Gastroesophageal sphincter (tissue), 4 donors: ENCODE results near the gene NEU1. TPM values are rescaled to one million over a fixed set of nuclear protein-coding genes. Genes with fewer than 3 reads are reported as not detected.

Source experiments
- ATAC-seq: fragments of 150-250 bp; one replicate; pipeline ENCODE4 v1.9.1; 2016; ENCODE audit warnings: mild to moderate bottlenecking, moderate library complexity
- H3K27ac ChIP-seq, 4 donors: fragments of 200-600 bp; sonication (generic) in 3 of 4; 1 replicate in 3 of 4; 2 replicates in 1 of 4; pipeline ENCODE4 v1.5.1; 2016 to 2019
- H3K27me3 ChIP-seq: fragments of 200-600 bp; sonication (generic); one replicate; pipeline ENCODE4 v1.5.1; 2019
- H3K36me3 ChIP-seq, 2 donors: fragments of 200-600 bp; sonication (generic); one replicate each; pipeline ENCODE4 v1.5.1; 2019; ENCODE audit warnings: control low read depth in 1 of 2
- H3K4me1 ChIP-seq, 3 donors: fragments of 200-600 bp; sonication (generic); 1 replicate in 2 of 3; 2 replicates in 1 of 3; pipeline ENCODE4 v1.5.1; 2016 to 2019; ENCODE audit warnings: control low read depth in 2 of 3
- H3K4me3 ChIP-seq, 2 donors: fragments of 200-600 bp; sonication (generic); one replicate each; pipeline ENCODE4 v1.5.1; 2019; ENCODE audit warnings: mild to moderate bottlenecking in 1 of 2, moderate library complexity in 1 of 2
- H3K9me3 ChIP-seq, 3 donors: fragments of 200-600 bp; sonication (generic); one replicate each; pipeline ENCODE4 v1.5.1; 2017 to 2019; ENCODE audit warnings: control low read depth in 2 of 3
- EP300 ChIP-seq: sonication (generic); formaldehyde crosslinking; IDR thresholded peaks from one replicate; pipeline ENCODE4 v1.6.1; 2017; ENCODE audit warnings: antibody characterized with exemption, mild to moderate bottlenecking
- POLR2A ChIP-seq, 2 donors: fragments of 450-650 bp; IDR thresholded peaks; one replicate each; pipeline ENCODE4 v1.6.1; 2017; ENCODE audit warnings: antibody characterized with exemption in 2 of 2, mild to moderate bottlenecking in 2 of 2, moderate library complexity in 1 of 2
- POLR2AphosphoS5 ChIP-seq: sonication (generic); formaldehyde crosslinking; IDR thresholded peaks from one replicate; pipeline ENCODE4 v1.6.1; 2017; ENCODE audit warnings: antibody characterized with exemption
- WGBS, 2 donors: methylation state at CpG; one replicate each; pipeline ENCODE4 v1.1.5; 2018; ENCODE audit warnings: low coverage in 1 of 2; 5-methylcytosine and 5-hydroxymethylcytosine counted together
- total RNA-seq, 4 donors: library from RNA; depleted of rRNA; stranded (reverse); fragments of >200 nt; gene quantifications; one replicate each; pipeline ENCODE4 v1.1.0, GENCODE V29; 2016
- TF ChIP-seq, protein P1 (sequence below), 4 experiments: fragments of 200-600 bp in 2 of 4; fragments of 450-650 bp in 2 of 4; sonication (generic) in 1 of 4; IDR thresholded peaks; one replicate each; pipeline ENCODE4 v1.5.1; 2017 to 2019; ENCODE audit warnings: antibody characterized with exemption in 4 of 4, mild to moderate bottlenecking in 2 of 4, moderate library complexity in 2 of 4

NEU1 gene
- total RNA-seq, 4 donors from 2014 or later, result 28.2 to 39.1 (median 30.5) TPM

DNA sequence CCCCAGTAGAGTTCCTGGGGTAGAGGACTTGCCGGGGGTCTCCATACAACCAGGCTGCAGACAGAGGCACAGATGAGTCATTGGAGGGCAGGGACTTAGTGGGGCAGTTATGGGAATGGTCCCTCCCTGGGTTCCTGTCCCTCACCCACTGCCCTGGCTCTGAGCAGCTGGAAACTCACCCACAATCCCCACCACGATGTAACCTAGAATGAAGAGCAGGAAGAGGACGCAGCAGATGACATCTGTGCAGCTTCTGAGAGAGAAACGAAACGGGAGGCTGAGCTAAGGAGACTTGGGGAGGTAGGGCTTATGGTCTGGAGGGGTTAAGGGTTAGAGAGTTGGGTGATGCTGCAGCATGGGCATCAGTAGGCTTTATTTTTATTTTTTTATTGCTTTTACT, 13.3 kb upstream of the NEU1 start:
- Histone ChIP-seq H3K27ac (no peak overlapping the region), H3K27me3 (peaks cover 7% of the 10 kb centered on the region), H3K4me3 (no peak overlapping the region), H3K9me3 (no peaks in the 10 kb centered on the region), H3K4me1 (no peaks in the 10 kb centered on the region), H3K36me3 (peaks cover 0 to 15% of the 10 kb centered on the region in 2 donors)
- TF ChIP-seq POLR2A (IDR thresholded peaks at IDR 0.05) (no peak), EP300 (no peak), POLR2AphosphoS5 (no peak)
- TF ChIP-seq, protein P1, sequence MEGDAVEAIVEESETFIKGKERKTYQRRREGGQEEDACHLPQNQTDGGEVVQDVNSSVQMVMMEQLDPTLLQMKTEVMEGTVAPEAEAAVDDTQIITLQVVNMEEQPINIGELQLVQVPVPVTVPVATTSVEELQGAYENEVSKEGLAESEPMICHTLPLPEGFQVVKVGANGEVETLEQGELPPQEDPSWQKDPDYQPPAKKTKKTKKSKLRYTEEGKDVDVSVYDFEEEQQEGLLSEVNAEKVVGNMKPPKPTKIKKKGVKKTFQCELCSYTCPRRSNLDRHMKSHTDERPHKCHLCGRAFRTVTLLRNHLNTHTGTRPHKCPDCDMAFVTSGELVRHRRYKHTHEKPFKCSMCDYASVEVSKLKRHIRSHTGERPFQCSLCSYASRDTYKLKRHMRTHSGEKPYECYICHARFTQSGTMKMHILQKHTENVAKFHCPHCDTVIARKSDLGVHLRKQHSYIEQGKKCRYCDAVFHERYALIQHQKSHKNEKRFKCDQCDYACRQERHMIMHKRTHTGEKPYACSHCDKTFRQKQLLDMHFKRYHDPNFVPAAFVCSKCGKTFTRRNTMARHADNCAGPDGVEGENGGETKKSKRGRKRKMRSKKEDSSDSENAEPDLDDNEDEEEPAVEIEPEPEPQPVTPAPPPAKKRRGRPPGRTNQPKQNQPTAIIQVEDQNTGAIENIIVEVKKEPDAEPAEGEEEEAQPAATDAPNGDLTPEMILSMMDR (IDR thresholded peaks at IDR 0.05), result no peak
- no peak for ATAC-seq
- 50 to 93% methylated on average over 4 to 5 of the region's 5 CpGs for WGBS, 2 donors

DNA sequence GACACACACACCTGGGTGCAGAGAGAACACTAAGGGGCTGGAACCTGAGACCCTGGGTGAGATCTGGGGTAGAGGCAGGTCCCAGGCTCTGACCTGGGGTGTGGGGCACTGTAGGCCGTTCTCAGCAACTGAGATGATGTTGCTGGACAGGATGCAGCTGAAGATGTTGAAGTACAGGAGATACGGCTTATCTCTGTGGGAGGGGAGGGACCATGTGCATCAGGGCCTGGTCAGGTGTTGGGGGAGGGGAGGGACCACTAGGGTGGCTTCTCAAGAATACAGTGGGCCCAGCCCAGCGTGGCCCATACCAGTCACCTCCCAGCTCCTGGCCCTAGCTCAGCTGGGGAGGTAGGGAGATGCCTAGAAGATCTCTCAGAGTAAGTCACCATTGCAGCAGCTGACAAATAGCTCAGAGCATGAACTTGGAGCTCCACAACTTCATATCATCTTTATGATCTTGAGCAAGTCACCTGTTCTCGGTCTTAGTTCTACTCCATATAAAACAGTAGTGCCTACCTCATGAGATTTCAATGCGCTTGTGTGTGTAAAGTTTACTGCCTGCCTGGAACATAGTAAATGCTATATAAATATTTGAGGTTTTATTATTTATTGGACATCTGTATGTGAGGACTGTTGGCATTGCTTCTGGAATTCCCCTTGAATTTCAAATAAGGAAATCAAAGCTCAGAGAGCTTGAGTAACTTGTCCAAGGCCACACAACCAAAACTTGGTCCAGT, 12.4 kb upstream of the NEU1 start:
- Histone ChIP-seq H3K27ac (no peak overlapping the region), H3K27me3 (peaks cover 12% of the 10 kb centered on the region), H3K9me3 (no peaks in the 10 kb centered on the region), H3K4me1 (no peaks in the 10 kb centered on the region), H3K36me3 (peaks cover 0 to 7% of the 10 kb centered on the region in 2 donors), H3K4me3 (no peak overlapping the region)
- TF ChIP-seq POLR2AphosphoS5, result no peak
- TF ChIP-seq EP300, result no peak
- TF ChIP-seq, protein P1 (IDR thresholded peaks at IDR 0.05), result no peak
- no peak for TF ChIP-seq POLR2A (IDR thresholded peaks at IDR 0.05)
- ATAC-seq, result no peak
- WGBS, 2 donors, result 87 to 100% methylated on average over 1 to 2 of the region's 5 CpGs

DNA sequence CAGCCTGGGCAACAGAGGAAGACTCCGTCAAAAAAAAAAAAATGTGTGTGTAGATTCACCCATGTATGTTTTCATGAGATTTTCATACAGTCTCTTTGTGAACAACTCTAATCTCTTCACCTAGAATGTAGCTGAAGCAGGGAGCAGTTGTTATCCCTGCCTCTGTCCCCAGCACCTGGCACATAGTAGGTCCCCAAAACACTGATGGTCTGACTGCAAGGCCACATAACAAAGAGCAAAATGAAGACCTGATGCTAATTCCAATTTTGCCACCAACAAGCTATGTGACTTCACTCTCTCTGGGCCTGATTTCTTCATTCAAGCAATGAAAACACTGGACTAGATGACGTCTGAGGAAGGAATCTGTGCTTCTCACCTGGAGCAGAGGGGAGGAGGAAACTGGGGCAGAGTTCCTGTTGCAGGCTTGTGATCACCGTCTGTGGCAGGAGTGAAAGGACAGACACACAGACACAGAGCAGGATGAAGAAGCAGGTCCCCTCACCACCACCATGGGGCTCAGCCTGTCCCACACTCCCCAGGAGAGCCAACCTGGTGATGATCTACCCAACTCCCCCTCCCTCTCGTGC, 11.6 kb upstream of the NEU1 start:
- no peak for ATAC-seq
- H3K27me3 ChIP-seq, result peaks cover 12% of the 10 kb centered on the region
- H3K4me1 ChIP-seq, result no peaks in the 10 kb centered on the region
- H3K4me3 ChIP-seq, result no peak overlapping the region
- no peaks in the 10 kb centered on the region for H3K36me3 ChIP-seq
- WGBS, 2 donors, result 70 to 86% methylated on average over 1 to 4 of the region's 4 CpGs
- no peak overlapping the region for H3K27ac ChIP-seq
- no peaks in the 10 kb centered on the region for H3K9me3 ChIP-seq
- TF ChIP-seq, protein P1 (IDR thresholded peaks at IDR 0.05), result no peak
- TF ChIP-seq POLR2A (IDR thresholded peaks at IDR 0.05) (no peak), POLR2AphosphoS5 (no peak), EP300 (no peak)

DNA sequence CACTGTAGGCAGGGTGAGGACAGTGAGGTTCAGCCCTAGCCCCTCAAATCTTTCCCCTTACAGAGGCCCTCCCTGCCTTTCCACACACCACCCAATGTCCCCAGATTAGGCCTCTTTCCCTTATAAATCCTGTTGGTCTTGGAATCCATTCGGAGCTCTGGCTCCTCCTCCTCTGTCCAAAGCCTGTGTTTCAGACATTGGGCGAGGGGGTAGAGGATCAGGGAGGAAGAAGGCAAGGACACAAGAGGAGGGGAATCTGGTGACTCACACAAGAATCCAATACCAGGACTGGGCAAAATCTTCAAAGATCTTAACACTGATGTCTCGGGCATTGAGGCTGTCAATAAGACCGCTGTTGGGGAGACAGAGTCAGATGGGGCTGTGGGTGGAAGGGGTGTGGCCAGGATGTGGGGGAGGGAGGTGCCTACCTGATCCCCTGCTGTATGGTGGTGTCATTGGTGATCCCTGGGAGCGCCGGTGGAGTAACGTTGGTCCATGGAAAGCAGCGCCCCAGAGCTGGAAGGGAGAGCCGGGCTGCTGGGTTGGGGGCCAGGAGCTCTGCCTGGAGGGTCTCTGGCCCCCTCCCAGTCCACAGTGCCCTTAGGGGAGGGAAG, 8.5 kb upstream of the NEU1 start:
- Histone ChIP-seq H3K27ac (no peak overlapping the region), H3K27me3 (peaks cover 12% of the 10 kb centered on the region), H3K36me3 (no peaks in the 10 kb centered on the region), H3K9me3 (no peaks in the 10 kb centered on the region), H3K4me3 (no peak overlapping the region), H3K4me1 (no peaks in the 10 kb centered on the region)
- TF ChIP-seq POLR2AphosphoS5 (no peak), EP300 (no peak), POLR2A (IDR thresholded peaks at IDR 0.05) (no peak)
- TF ChIP-seq, protein P1 (IDR thresholded peaks at IDR 0.05), result no peak
- 46% methylated on average over 3 to 4 of the region's 9 CpGs for WGBS, 2 donors
- ATAC-seq, result no peak
